Upper lobe of right lung (tissue), 1 donor: ENCODE data around the gene FBXW8. TPM values are rescaled to one million over a fixed set of nuclear protein-coding genes. Genes with fewer than 3 reads are reported as not detected.
A peak's percentile ranks its signal among the peaks of the same experiment; 100 is the strongest.

Experiments
- ATAC-seq: fragments of 200-7000 bp; cut with Tn5 transposase; one replicate; pipeline ENCODE4 v1.9.1; 2020; ENCODE audit warnings: mild to moderate bottlenecking, moderate library complexity
- DNase-seq: peaks from one replicate; pipeline ENCODE4 v3.0.0-alpha.2; 2020
- H3K27ac ChIP-seq: fragments of 200-600 bp; one replicate; pipeline ENCODE4 v1.8.0; 2022
- H3K27me3 ChIP-seq: fragments of 200-600 bp; one replicate; pipeline ENCODE4 v1.8.0; 2022; ENCODE audit warnings: mild to moderate bottlenecking
- H3K36me3 ChIP-seq: fragments of 200-600 bp; one replicate; pipeline ENCODE4 v1.8.0; 2022
- H3K4me1 ChIP-seq: fragments of 200-600 bp; one replicate; pipeline ENCODE4 v1.8.0; 2022
- H3K4me3 ChIP-seq: fragments of 200-600 bp; one replicate; pipeline ENCODE4 v1.8.0; 2022; ENCODE audit warnings: mild to moderate bottlenecking
- H3K9me3 ChIP-seq: fragments of 200-600 bp; one replicate; pipeline ENCODE4 v1.8.0; 2022
- CTCF ChIP-seq: fragments of 200-600 bp; IDR thresholded peaks from one replicate; pipeline ENCODE4 v1.8.0; 2022; ENCODE audit warnings: antibody characterized with exemption
- intact Hi-C: fragments of 100-400 bp; cut with DNase I; formaldehyde crosslinking; loops from one replicate; pipeline ENCODE4 v1.11.0; 2022
- total RNA-seq: library from RNA; stranded (reverse); fragmentation: NEBNext Ultra II Directional; extraction: Animal tissue kit (Norgen Biotek cat#: 25700); gene quantifications from one replicate; pipeline ENCODE4 v1.2.1, GENCODE V29; 2021
- donor health status: DM: no; HTN: yes; CAD: no; lungs with severe emphysema.

The FBXW8 gene
- total RNA-seq, 1 donor from 2014 or later, result 16.8 TPM

- no peak for TF ChIP-seq CTCF
- H3K9me3 ChIP-seq, result no peaks in the 10 kb centered on the region
- ATAC-seq, result peak; percentile 85
- no peaks in the 10 kb centered on the region for H3K27me3 ChIP-seq
- no peak for DNase-seq
- H3K36me3 ChIP-seq, result no peaks in the 10 kb centered on the region
- no peak overlapping the region for H3K27ac ChIP-seq
- intact Hi-C loops, result no loop called here
- H3K4me3 ChIP-seq, result no peak overlapping the region
- H3K4me1 ChIP-seq, result peaks cover 14% of the 10 kb centered on the region
Observed at GRCh38 chr12:116934908-116935705, 24.4 kb downstream of the FBXW8 start.

- H3K36me3 ChIP-seq, result no peaks in the 10 kb centered on the region
- H3K9me3 ChIP-seq, result no peaks in the 10 kb centered on the region
- ATAC-seq (no peak), DNase-seq (no peak)
- H3K4me1 ChIP-seq, result peaks cover 14% of the 10 kb centered on the region
- H3K27me3 ChIP-seq, result no peaks in the 10 kb centered on the region
- H3K27ac ChIP-seq, result no peak overlapping the region
- H3K4me3 ChIP-seq, result no peak overlapping the region
- intact Hi-C loops, result no loop called here
- no peak for TF ChIP-seq CTCF
Observed at GRCh38 chr12:116937640-116938039, 26.9 kb downstream of the FBXW8 start.

GRCh38 chr12:116939734-116940133 lies 29.0 kb downstream of the FBXW8 start:
- TF ChIP-seq CTCF, result no peak

GRCh38 chr12:116941188-116941587 lies 30.4 kb downstream of the FBXW8 start:
- Histone ChIP-seq H3K27ac (no peak overlapping the region), H3K36me3 (peaks cover 11% of the 10 kb centered on the region), H3K9me3 (no peaks in the 10 kb centered on the region), H3K4me3 (no peak overlapping the region), H3K27me3 (no peaks in the 10 kb centered on the region), H3K4me1 (peaks cover under 1% of the 10 kb centered on the region)
- no peak for TF ChIP-seq CTCF
- DNase-seq, result no peak
- intact Hi-C loops, result no loop called here
- no peak for ATAC-seq

More at GRCh38 chr12:116939734-116940133, 29.0 kb downstream of the FBXW8 start:
- Histone ChIP-seq H3K27me3 (no peaks in the 10 kb centered on the region), H3K9me3 (no peaks in the 10 kb centered on the region), H3K36me3 (no peaks in the 10 kb centered on the region), H3K4me3 (no peak overlapping the region), H3K4me1 (peaks cover 14% of the 10 kb centered on the region), H3K27ac (no peak overlapping the region)
- intact Hi-C loops, result no loop called here
- no peak for ATAC-seq
- DNase-seq, result no peak

GRCh38 chr12:116943419-116944372 lies 32.9 kb downstream of the FBXW8 start:
- H3K36me3 ChIP-seq, result peaks cover 22% of the 10 kb centered on the region
- no peak overlapping the region for H3K27ac ChIP-seq
- TF ChIP-seq CTCF, result no peak
- no peaks in the 10 kb centered on the region for H3K4me1 ChIP-seq
- intact Hi-C loops, result no loop called here
- no peak overlapping the region for H3K4me3 ChIP-seq
- H3K27me3 ChIP-seq, result no peaks in the 10 kb centered on the region
- ATAC-seq, result no peak
- DNase-seq, result no peak
- H3K9me3 ChIP-seq, result no peaks in the 10 kb centered on the region
